ENCODE measurements around the gene CIROP. TPM values are rescaled to one million over a fixed set of nuclear protein-coding genes. Genes with fewer than 3 reads are reported as not detected.

The CIROP gene
- total and polyA plus RNA-seq, 4 donors: not detected

- ATAC-seq (ENCODE audit: insufficient read depth, low FRiP score): no peak
- no peak for DNase-seq
- Histone ChIP-seq H3K4me3 (no peak overlapping the region), H3K27ac (ENCODE audit: low read depth in 1 of 2, low read length in 1 of 2) (no peak overlapping the region), H3K4me1 (ENCODE audit: control insufficient read depth in 5 of 5, insufficient read depth in 5 of 5, low read length in 5 of 5) (no peaks in the 10 kb centered on the region), H3K9me3 (ENCODE audit: control insufficient read depth in 4 of 4, insufficient read depth in 3 of 4, low read length in 3 of 4) (no peaks in the 10 kb centered on the region), H3K27me3 (ENCODE audit: control insufficient read depth in 3 of 3, insufficient read depth in 3 of 3, low read length in 2 of 3) (no peaks in the 10 kb centered on the region), H3K9ac (ENCODE audit: insufficient read depth in 1 of 2, low read length in 2 of 2) (no peak overlapping the region), H3K36me3 (ENCODE audit: control insufficient read depth in 4 of 4, insufficient read depth in 4 of 4, low read length in 4 of 4) (peaks cover 40 to 70% (median 52%) of the 10 kb centered on the region in 4 donors)
- WGBS, 2 donors: 73 to 77% methylated on average over 1 of the region's 1 CpG
- no peak for TF ChIP-seq CTCF (IDR thresholded peaks at IDR 0.05; ENCODE audit: control extremely low read depth, extremely low read depth)
These were observed 24.3 kb downstream of the CIROP start for GRCh38 chr14:23080474-23080873.

DNA sequence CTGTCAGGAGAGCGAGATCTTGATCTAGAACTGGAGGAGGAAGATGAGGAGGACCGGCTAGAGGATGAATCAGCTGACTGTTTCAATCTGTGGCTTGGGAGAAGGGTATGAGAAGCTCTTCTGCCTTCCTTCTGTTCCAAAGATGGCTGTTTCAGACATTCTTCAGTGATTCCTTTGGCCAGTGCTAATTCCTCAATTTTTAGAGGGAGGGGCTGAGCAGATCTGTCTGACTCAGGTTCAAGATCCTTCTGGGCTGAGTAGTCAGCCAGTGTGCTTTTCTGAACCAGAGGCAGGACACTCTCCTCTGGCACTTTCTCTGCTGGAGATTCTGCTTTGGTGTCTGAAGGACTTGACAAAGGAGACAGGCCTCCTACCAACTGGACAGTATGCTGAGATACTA is 25.1 kb downstream of the CIROP start:
- no peak for DNase-seq
- Histone ChIP-seq H3K36me3 (ENCODE audit: control insufficient read depth in 4 of 4, insufficient read depth in 4 of 4, low read length in 4 of 4) (peaks cover 43 to 72% (median 52%) of the 10 kb centered on the region in 4 donors), H3K27me3 (ENCODE audit: control insufficient read depth in 3 of 3, insufficient read depth in 3 of 3, low read length in 2 of 3) (no peaks in the 10 kb centered on the region), H3K4me1 (ENCODE audit: control insufficient read depth in 5 of 5, insufficient read depth in 5 of 5, low read length in 5 of 5) (no peaks in the 10 kb centered on the region), H3K9me3 (ENCODE audit: control insufficient read depth in 4 of 4, insufficient read depth in 3 of 4, low read length in 3 of 4) (no peaks in the 10 kb centered on the region), H3K27ac (ENCODE audit: low read depth in 1 of 2, low read length in 1 of 2) (peak overlapping the region in 1 of 2 donors; percentile 38), H3K9ac (ENCODE audit: insufficient read depth in 1 of 2, low read length in 2 of 2) (no peak overlapping the region), H3K4me3 (no peak overlapping the region)
- no peak for ATAC-seq (ENCODE audit: insufficient read depth, low FRiP score)
- 89 to 91% methylated on average over 2 of the region's 2 CpGs for WGBS, 2 donors
- no peak for TF ChIP-seq CTCF (IDR thresholded peaks at IDR 0.05; ENCODE audit: control extremely low read depth, extremely low read depth)

- no peaks in the 10 kb centered on the region for H3K4me1 ChIP-seq (ENCODE audit: control insufficient read depth in 5 of 5, insufficient read depth in 5 of 5, low read length in 5 of 5)
- DNase-seq (no peak), ATAC-seq (ENCODE audit: insufficient read depth, low FRiP score) (peak; percentile 87)
- WGBS, 2 donors: 19 to 37% methylated on average over 2 of the region's 2 CpGs
- H3K4me3 ChIP-seq: no peak overlapping the region
- no peaks in the 10 kb centered on the region for H3K9me3 ChIP-seq (ENCODE audit: control insufficient read depth in 4 of 4, insufficient read depth in 3 of 4, low read length in 3 of 4)
- no peaks in the 10 kb centered on the region for H3K27me3 ChIP-seq (ENCODE audit: control insufficient read depth in 3 of 3, insufficient read depth in 3 of 3, low read length in 2 of 3)
- TF ChIP-seq CTCF (IDR thresholded peaks at IDR 0.05; ENCODE audit: control extremely low read depth, extremely low read depth): no peak
- no peak overlapping the region for H3K9ac ChIP-seq (ENCODE audit: insufficient read depth in 1 of 2, low read length in 2 of 2)
- peaks cover 43 to 76% (median 53%) of the 10 kb centered on the region in 4 donors for H3K36me3 ChIP-seq (ENCODE audit: control insufficient read depth in 4 of 4, insufficient read depth in 4 of 4, low read length in 4 of 4)
- peak overlapping the region in 1 of 2 donors; percentile 84 for H3K27ac ChIP-seq (ENCODE audit: low read depth in 1 of 2, low read length in 1 of 2)
These were observed 26.1 kb downstream of the CIROP start for GRCh38 chr14:23078692-23079116.

DNA sequence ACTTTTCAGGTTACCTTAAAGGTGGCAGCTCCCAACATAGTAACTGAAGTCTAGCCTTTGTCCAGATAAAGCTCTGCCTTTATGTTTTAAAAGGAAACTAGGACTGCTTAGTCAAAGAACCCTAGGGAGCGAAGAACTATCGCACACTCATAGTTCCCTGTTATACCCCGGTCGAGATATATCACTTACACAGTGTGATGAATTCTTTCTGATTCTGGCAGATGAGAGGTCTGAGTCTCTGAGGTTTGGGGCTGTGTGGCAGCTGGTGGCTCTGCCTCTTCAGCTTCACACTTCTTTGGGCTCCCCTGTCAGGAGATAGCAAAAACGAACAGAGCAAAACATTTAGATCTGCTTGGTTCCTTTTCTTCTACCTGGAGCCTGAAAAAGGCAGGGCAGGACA is 26.8 kb downstream of the CIROP start:
- Histone ChIP-seq H3K27ac (ENCODE audit: low read depth in 1 of 2, low read length in 1 of 2) (peak overlapping the region; percentile 13 to 84), H3K4me3 (no peak overlapping the region), H3K27me3 (ENCODE audit: control insufficient read depth in 3 of 3, insufficient read depth in 3 of 3, low read length in 2 of 3) (no peaks in the 10 kb centered on the region), H3K4me1 (ENCODE audit: control insufficient read depth in 5 of 5, insufficient read depth in 5 of 5, low read length in 5 of 5) (no peaks in the 10 kb centered on the region), H3K36me3 (ENCODE audit: control insufficient read depth in 4 of 4, insufficient read depth in 4 of 4, low read length in 4 of 4) (peaks cover 45 to 75% (median 52%) of the 10 kb centered on the region in 4 donors), H3K9me3 (ENCODE audit: control insufficient read depth in 4 of 4, insufficient read depth in 3 of 4, low read length in 3 of 4) (no peaks in the 10 kb centered on the region), H3K9ac (ENCODE audit: insufficient read depth in 1 of 2, low read length in 2 of 2) (no peak overlapping the region)
- ATAC-seq (ENCODE audit: insufficient read depth, low FRiP score): no peak
- 89% methylated on average over 5 of the region's 5 CpGs for WGBS, 2 donors
- DNase-seq: no peak
- no peak for TF ChIP-seq CTCF (IDR thresholded peaks at IDR 0.05; ENCODE audit: control extremely low read depth, extremely low read depth)
